ENCODE data around the gene OSBPL6. TPM values are rescaled to one million over a fixed set of nuclear protein-coding genes. Genes with fewer than 3 reads are reported as not detected.

Gene OSBPL6
- total and polyA plus RNA-seq, 2 of the 13 experiments (the other 11 are each of a cell fraction or from before 2014, with no cell fraction given), result 0.03 to 0.11 TPM

GRCh38 chr2:178450524-178450773, 256.1 kb downstream of the OSBPL6 start (continued):
- TF ChIP-seq IRF9 (CRISPR knock-in tag; IDR thresholded peaks at IDR 0.05; ENCODE audit: borderline replicate concordance) (no peak), CREBL2 (CRISPR knock-in tag; IDR thresholded peaks at IDR 0.05; ENCODE audit: borderline replicate concordance) (no peak), SKI (IDR thresholded peaks at IDR 0.05; ENCODE audit: partially characterized antibody) (no peak), NCOA2 (CRISPR knock-in tag; IDR thresholded peaks at IDR 0.05) (no peak), DRAP1 (CRISPR knock-in tag; IDR thresholded peaks at IDR 0.05) (no peak), XBP1 (CRISPR knock-in tag; IDR thresholded peaks at IDR 0.05) (no peak), KDM2A (CRISPR knock-in tag; IDR thresholded peaks at IDR 0.05; ENCODE audit: borderline replicate concordance, low read depth) (no peak), POGZ (CRISPR knock-in tag; IDR thresholded peaks at IDR 0.05) (no peak), MEIS2 (CRISPR knock-in tag; IDR thresholded peaks at IDR 0.05) (no peak), CAMTA2 (CRISPR knock-in tag; IDR thresholded peaks at IDR 0.05; ENCODE audit: borderline replicate concordance) (no peak), FOXC1 (CRISPR knock-in tag; IDR thresholded peaks at IDR 0.05; ENCODE audit: borderline replicate concordance) (no peak), GATA4 (IDR thresholded peaks at IDR 0.05; ENCODE audit: borderline replicate concordance, low read depth) (no peak), PLSCR1 (CRISPR knock-in tag; IDR thresholded peaks at IDR 0.05; ENCODE audit: borderline replicate concordance) (no peak), ZSCAN5A (CRISPR knock-in tag; IDR thresholded peaks at IDR 0.05; ENCODE audit: borderline replicate concordance) (no peak), ZNF558 (CRISPR knock-in tag; IDR thresholded peaks at IDR 0.05; ENCODE audit: borderline replicate concordance) (0 out of 2 replicates have a peak, but pooled peaks have one; percentile 77), IRX3 (CRISPR knock-in tag; IDR thresholded peaks at IDR 0.05; ENCODE audit: borderline replicate concordance, low read depth) (peak; percentile 57; the same call in 1 of the 2 replicates), ISX (CRISPR knock-in tag; conservative IDR thresholded peaks at IDR 0.05) (peak; percentile 13; the same call in 1 of the 2 replicates), PCBP2 (optimal IDR thresholded peaks at IDR 0.05; ENCODE audit: low read depth, low read length, poor library complexity, severe bottlenecking) (no peak), RAD21 (CRISPR knock-in tag; IDR thresholded peaks at IDR 0.05) (no peak), HNRNPH1 (optimal IDR thresholded peaks at IDR 0.05; ENCODE audit: low read depth, low read length) (no peak), ZNF12 (CRISPR knock-in tag; IDR thresholded peaks at IDR 0.05) (no peak), ZNF570 (CRISPR knock-in tag; IDR thresholded peaks at IDR 0.05; ENCODE audit: borderline replicate concordance) (no peak), BCL6 (CRISPR knock-in tag; IDR thresholded peaks at IDR 0.05) (no peak), STAT5B (CRISPR knock-in tag; IDR thresholded peaks at IDR 0.05) (no peak), NR0B2 (CRISPR knock-in tag; IDR thresholded peaks at IDR 0.05) (no peak), DPF2 (CRISPR knock-in tag; IDR thresholded peaks at IDR 0.05; ENCODE audit: borderline replicate concordance, low read depth) (no peak), HDAC1 (CRISPR knock-in tag; IDR thresholded peaks at IDR 0.05) (no peak)
